Lower leg skin (tissue), 4 donors: ENCODE data around the gene MAFG. TPM values are rescaled to one million over a fixed set of nuclear protein-coding genes. Genes with fewer than 3 reads are reported as not detected.

Experiments used
- DNase-seq, 2 donors: peaks; one replicate each; pipeline ENCODE4 v3.0.0-alpha.2; 2019; ENCODE audit warnings: low spot score in 2 of 2
- H3K4me3 ChIP-seq: fragments of 200-600 bp; sonication (generic); 2 replicates; pipeline ENCODE4 v1.5.1; 2017; ENCODE audit warnings: mild to moderate bottlenecking, low read depth; ENCODE audit not compliant: poor library complexity, severe bottlenecking
- CTCF ChIP-seq, 3 donors: fragments of 450-650 bp; IDR thresholded peaks; one replicate each; pipeline ENCODE4 v1.5.1; 2016; ENCODE audit warnings: antibody characterized with exemption in 3 of 3, mild to moderate bottlenecking in 3 of 3, moderate library complexity in 2 of 3
- POLR2A ChIP-seq, 2 donors: fragments of 450-650 bp; IDR thresholded peaks; one replicate each; pipeline ENCODE4 v1.6.1; 2016 to 2017; ENCODE audit warnings: antibody characterized with exemption in 2 of 2, mild to moderate bottlenecking in 1 of 2, moderate library complexity in 1 of 2
- WGBS, 2 donors: methylation state at CpG; one replicate each; pipeline ENCODE4 v1.1.5; 2018; 5-methylcytosine and 5-hydroxymethylcytosine counted together
- intact Hi-C: fragments of 100-400 bp; cut with DNase I; formaldehyde crosslinking; loops from one replicate; pipeline ENCODE4 v1.15.0; 2023; ENCODE audit warnings: low total_unique reads
- total RNA-seq, 4 donors: library from RNA; depleted of rRNA; stranded (reverse); fragments of >200 nt; gene quantifications; one replicate each; pipeline ENCODE4 v1.1.0, GENCODE V29; 2016

MAFG gene
- total RNA-seq, 4 donors from 2014 or later = 17.4 to 23.2 (median 19.7) TPM

- no peak for DNase-seq
- intact Hi-C loops = no loop called here
- H3K4me3 ChIP-seq = no peak overlapping the region
- TF ChIP-seq CTCF (IDR thresholded peaks at IDR 0.05) = peak in 1 of 3 donors; percentile 8
- no peak for TF ChIP-seq POLR2A (IDR thresholded peaks at IDR 0.05)
- 47 to 59% methylated on average over 10 of the region's 10 CpGs for WGBS, 2 donors
These were observed 1.6 kb downstream of the MAFG start for GRCh38 chr17:81925860-81926450.

DNA sequence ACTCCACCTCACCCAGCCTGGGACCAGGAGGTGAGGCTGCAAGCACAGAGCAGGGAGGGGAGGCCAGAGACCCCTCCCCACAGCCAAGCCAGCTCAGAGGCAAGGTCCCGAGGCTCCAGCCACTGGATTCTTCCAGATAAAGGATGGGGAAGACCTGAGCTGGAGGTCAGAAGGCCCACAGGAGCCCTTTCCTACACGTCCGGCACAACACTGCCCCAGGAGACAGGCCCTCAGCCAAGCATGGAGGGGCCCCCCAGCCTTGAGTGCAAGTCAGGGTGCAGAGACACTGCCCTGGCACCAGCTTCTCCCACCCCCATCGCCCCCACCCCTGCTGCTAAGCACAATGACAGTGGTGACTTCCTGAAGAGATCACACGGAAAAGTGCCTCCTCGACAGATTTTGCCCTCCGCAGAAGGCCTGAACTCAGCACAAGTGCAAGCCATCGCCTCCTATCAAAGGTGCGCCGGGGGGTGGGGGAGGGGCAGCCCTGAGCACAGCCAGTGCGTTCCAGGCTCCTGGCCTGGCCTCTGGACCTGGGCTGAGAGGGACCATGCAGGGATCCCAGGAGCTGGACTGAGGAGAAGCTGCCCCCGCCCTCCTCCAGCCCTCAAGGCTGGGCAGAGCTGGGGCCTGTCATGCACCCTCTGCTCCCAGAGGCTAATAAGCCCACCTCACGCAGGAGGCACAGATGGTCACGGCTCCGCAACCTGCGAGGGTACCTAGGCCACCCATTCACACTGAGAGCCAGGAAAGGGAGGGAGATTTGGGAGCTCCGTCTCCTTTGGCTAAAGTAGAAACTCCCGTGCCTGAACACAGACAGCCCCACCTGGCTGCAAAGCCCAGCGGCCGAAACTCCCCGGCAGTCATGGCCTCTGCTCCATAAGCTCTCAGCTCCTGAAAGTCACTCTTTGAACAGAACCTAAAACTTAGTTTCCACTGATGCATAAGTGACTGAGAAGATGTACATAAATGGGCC, 2.7 kb downstream of the MAFG start:
- TF ChIP-seq POLR2A (IDR thresholded peaks at IDR 0.05) (no peak), CTCF (IDR thresholded peaks at IDR 0.05) (no peak)
- DNase-seq = no peak
- H3K4me3 ChIP-seq = no peak overlapping the region
- WGBS, 2 donors = 64 to 67% methylated on average over 21 of the region's 21 CpGs
- intact Hi-C loops = no loop called here

GRCh38 chr17:81923302-81924260, 4.0 kb downstream of the MAFG start:
- no peak overlapping the region for H3K4me3 ChIP-seq
- TF ChIP-seq POLR2A (IDR thresholded peaks at IDR 0.05) = no peak
- TF ChIP-seq CTCF (IDR thresholded peaks at IDR 0.05) = no peak
- WGBS, 2 donors = 25 to 26% methylated on average over 23 to 31 of the region's 32 CpGs
- intact Hi-C loops = no loop called here
- DNase-seq = no peak

DNA sequence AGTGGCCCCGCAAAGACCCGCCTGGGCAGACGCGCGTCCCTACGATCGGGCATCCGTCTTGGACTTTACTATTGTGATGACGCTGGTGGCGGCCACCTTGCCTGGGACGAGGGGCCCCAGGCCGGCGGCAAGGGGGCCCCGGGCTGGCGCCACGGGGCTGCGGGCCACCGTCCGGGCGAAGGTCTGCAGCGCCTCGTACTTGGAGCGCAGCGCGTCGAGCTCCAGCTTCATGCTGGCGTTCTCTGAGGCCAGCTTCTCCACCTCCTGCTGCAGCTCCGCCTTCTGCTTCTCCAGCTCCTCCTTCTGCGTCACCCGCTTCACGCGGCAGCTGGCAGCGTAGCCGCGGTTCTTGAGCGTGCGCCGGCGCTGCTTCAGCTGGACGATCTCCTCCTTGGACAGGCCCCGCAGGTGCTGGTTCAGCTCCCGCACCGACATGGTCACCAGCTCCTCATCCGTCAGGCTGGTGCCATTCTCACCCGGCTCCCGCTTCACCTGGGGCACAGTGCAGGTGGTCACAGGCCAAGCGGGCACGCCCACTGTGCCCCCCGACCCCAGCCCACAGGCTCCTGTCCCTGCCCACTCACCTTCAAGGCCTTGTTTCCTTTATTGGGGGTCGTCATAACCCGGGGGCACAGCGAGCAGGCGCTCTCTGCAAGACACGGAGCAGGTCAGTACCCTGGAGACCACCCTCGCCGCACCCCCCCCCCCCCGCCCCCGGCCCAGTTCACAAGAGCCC, 4.8 kb downstream of the MAFG start:
- 90% methylated on average over 51 to 52 of the region's 58 CpGs for WGBS, 2 donors
- intact Hi-C loops = no loop called here
- TF ChIP-seq POLR2A (IDR thresholded peaks at IDR 0.05) (no peak), CTCF (IDR thresholded peaks at IDR 0.05) (no peak)
- no peak for DNase-seq
- H3K4me3 ChIP-seq = no peak overlapping the region

- no peak overlapping the region for H3K4me3 ChIP-seq
- intact Hi-C loops = no loop called here
- DNase-seq = no peak
- TF ChIP-seq CTCF (IDR thresholded peaks at IDR 0.05) (no peak), POLR2A (IDR thresholded peaks at IDR 0.05) (no peak)
- WGBS, 2 donors = 91 to 93% methylated on average over 21 to 23 of the region's 23 CpGs
These were observed 5.5 kb downstream of the MAFG start for GRCh38 chr17:81921996-81922565.
